Gastrocnemius medialis (tissue), 4 donors: ENCODE results near the gene ACACB. TPM values are rescaled to one million over a fixed set of nuclear protein-coding genes. Genes with fewer than 3 reads are reported as not detected.
A peak's percentile ranks its signal among the peaks of the same experiment; 100 is the strongest.

Experiments
- ATAC-seq, 2 donors: fragments of 150-250 bp; one replicate each; pipeline ENCODE4 v1.9.1; 2016
- DNase-seq, 2 donors: peaks; one replicate each; pipeline ENCODE4 v3.0.0-alpha.2; 2019
- H3K27ac ChIP-seq, 4 donors: fragments of 200-600 bp; sonication (generic); 1 replicate in 1 of 4; 2 replicates in 3 of 4; pipeline ENCODE4 v1.5.1; 2016 to 2018; ENCODE audit warnings: mild to moderate bottlenecking in 2 of 4, moderate library complexity in 1 of 4
- H3K27me3 ChIP-seq, 3 donors: fragments of 200-600 bp; sonication (generic) in 2 of 3; 1 replicate in 1 of 3; 2 replicates in 2 of 3; pipeline versions ENCODE4 v1.5.1 to v1.6.0; 2016 to 2019; ENCODE audit warnings: mild to moderate bottlenecking in 1 of 3, moderate library complexity in 1 of 3
- H3K36me3 ChIP-seq, 2 donors: fragments of 200-600 bp; sonication (generic) in 1 of 2; one replicate each; pipeline ENCODE4 v1.5.1; 2017 to 2018
- H3K4me1 ChIP-seq, 2 donors: fragments of 200-600 bp; sonication (generic) in 1 of 2; one replicate each; pipeline ENCODE4 v1.5.1; 2016 to 2017; ENCODE audit warnings: mild to moderate bottlenecking in 2 of 2
- H3K4me3 ChIP-seq, 4 donors: fragments of 200-600 bp; sonication (generic) in 3 of 4; 1 replicate in 1 of 4; 2 replicates in 3 of 4; pipeline ENCODE4 v1.5.1; 2016 to 2019; ENCODE audit warnings: mild to moderate bottlenecking in 2 of 4
- H3K9me3 ChIP-seq, 3 donors: fragments of 200-600 bp; sonication (generic) in 2 of 3; 1 replicate in 1 of 3; 2 replicates in 2 of 3; pipeline ENCODE4 v1.5.1; 2016 to 2019
- CTCF ChIP-seq, 5 experiments: fragments of 450-650 bp in 3 of 5; fragments of 200-600 bp in 2 of 5; sonication (generic) in 2 of 5; IDR thresholded peaks in 4 of 5; conservative IDR thresholded peaks in 1 of 5; 1 replicate in 4 of 5; 2 replicates in 1 of 5; pipeline ENCODE4 v1.5.1; 2016 to 2019; ENCODE audit warnings: antibody characterized with exemption in 5 of 5, mild to moderate bottlenecking in 3 of 5, moderate library complexity in 3 of 5
- POLR2A ChIP-seq, 2 donors: fragments of 450-650 bp; IDR thresholded peaks; one replicate each; pipeline ENCODE4 v1.6.1; 2017; ENCODE audit warnings: antibody characterized with exemption in 2 of 2, mild to moderate bottlenecking in 2 of 2, moderate library complexity in 2 of 2
- in situ Hi-C, 4 donors: fragments of 200-750 bp; cut with MboI; loops; one replicate each; pipeline versions ENCODE4 v1.15.0 to v1.8.0; 2017; ENCODE audit warnings: low sequenced_read_pairs in 4 of 4
- intact Hi-C: fragments of 100-400 bp; cut with DNase I; formaldehyde crosslinking; loops from one replicate; pipeline ENCODE4 v1.15.1; 2023; ENCODE audit warnings: low total_unique reads
- total RNA-seq, 4 donors: library from RNA; depleted of rRNA; stranded (reverse); fragments of >200 nt; gene quantifications; one replicate each; pipeline versions ENCODE4 v1.1.0 to v1.2.3, GENCODE V29; 2016

ACACB gene
- total RNA-seq, 4 donors from 2014 or later: 595 to 1,103 (median 698) TPM

- ATAC-seq (peak; percentile 40 to 53), DNase-seq (no peak)
- H3K9me3 ChIP-seq: no peaks in the 10 kb centered on the region
- no peaks in the 10 kb centered on the region for H3K27me3 ChIP-seq
- H3K4me3 ChIP-seq: no peak overlapping the region
- in situ Hi-C loops (no loop called here), intact Hi-C loops (no loop called here)
- H3K27ac ChIP-seq: peak overlapping the region; percentile 59 to 81 (median 70)
- H3K36me3 ChIP-seq: peaks cover 28 to 96% of the 10 kb centered on the region in 2 donors
- H3K4me1 ChIP-seq: no peaks in the 10 kb centered on the region
- TF ChIP-seq CTCF (IDR thresholded peaks at IDR 0.05 in 4 of 5, conservative IDR thresholded peaks at IDR 0.05 in 1 of 5): no peak
- no peak for TF ChIP-seq POLR2A (IDR thresholded peaks at IDR 0.05)
Observed at GRCh38 chr12:109182041-109182839, 65.9 kb downstream of the ACACB start.

- TF ChIP-seq POLR2A (IDR thresholded peaks at IDR 0.05) (no peak), CTCF (IDR thresholded peaks at IDR 0.05 in 4 of 5, conservative IDR thresholded peaks at IDR 0.05 in 1 of 5) (no peak)
- H3K36me3 ChIP-seq: peaks cover 21 to 96% of the 10 kb centered on the region in 2 donors
- peak overlapping the region; percentile 9 to 68 (median 60) for H3K27ac ChIP-seq
Observed at GRCh38 chr12:109185441-109185840, 69.1 kb downstream of the ACACB start.

GRCh38 chr12:109186993-109187653 is 70.7 kb downstream of the ACACB start:
- H3K9me3 ChIP-seq: no peaks in the 10 kb centered on the region
- H3K4me1 ChIP-seq: peaks cover 11 to 15% of the 10 kb centered on the region in 2 donors
- no peak for TF ChIP-seq POLR2A (IDR thresholded peaks at IDR 0.05)
- TF ChIP-seq CTCF (IDR thresholded peaks at IDR 0.05 in 4 of 5, conservative IDR thresholded peaks at IDR 0.05 in 1 of 5): no peak
- H3K4me3 ChIP-seq: no peak overlapping the region
- ATAC-seq (no peak), DNase-seq (no peak)
- in situ Hi-C loops (no loop called here), intact Hi-C loops (no loop called here)
- no peaks in the 10 kb centered on the region for H3K27me3 ChIP-seq
- peaks cover 24 to 99% of the 10 kb centered on the region in 2 donors for H3K36me3 ChIP-seq
- H3K27ac ChIP-seq: peak overlapping the region in 3 of 4 donors; percentile 71 to 82 (median 78)

More at GRCh38 chr12:109185441-109185840, 69.1 kb downstream of the ACACB start:
- H3K27me3 ChIP-seq: no peaks in the 10 kb centered on the region
- ATAC-seq (no peak), DNase-seq (no peak)
- H3K4me1 ChIP-seq: peaks cover 0 to 6% of the 10 kb centered on the region in 2 donors
- in situ Hi-C loops: no loop called here
- no peaks in the 10 kb centered on the region for H3K9me3 ChIP-seq
- intact Hi-C loops: no loop called here
- no peak overlapping the region for H3K4me3 ChIP-seq

- Histone ChIP-seq H3K27ac (peak overlapping the region; percentile 71 to 82 (median 75)), H3K4me1 (peaks cover 20 to 21% of the 10 kb centered on the region in 2 donors), H3K27me3 (no peaks in the 10 kb centered on the region), H3K4me3 (no peak overlapping the region), H3K9me3 (no peaks in the 10 kb centered on the region), H3K36me3 (peaks cover 24 to 97% of the 10 kb centered on the region in 2 donors)
- in situ Hi-C loops: no loop called here
- intact Hi-C loops: no loop called here
- DNase-seq (no peak), ATAC-seq (no peak)
- TF ChIP-seq POLR2A (IDR thresholded peaks at IDR 0.05) (no peak), CTCF (IDR thresholded peaks at IDR 0.05 in 4 of 5, conservative IDR thresholded peaks at IDR 0.05 in 1 of 5) (no peak)
Observed at GRCh38 chr12:109188108-109188712, 71.8 kb downstream of the ACACB start.
